NCI-H774 (cell line): Measurements from ENCODE around the gene FBP1.
A peak's percentile ranks its signal among the peaks of the same experiment; 100 is the strongest.
"Not testable (repeated sequence)": the region's sequence is repeated elsewhere in the genome, so short reads cannot be mapped to it uniquely, and the experiment has no call there.

Experiments used
- DNase-seq: peaks from one replicate; lab custom pipeline; 2025; lab: John Stamatoyannopoulos, UW

The FBP1 gene

DNA sequence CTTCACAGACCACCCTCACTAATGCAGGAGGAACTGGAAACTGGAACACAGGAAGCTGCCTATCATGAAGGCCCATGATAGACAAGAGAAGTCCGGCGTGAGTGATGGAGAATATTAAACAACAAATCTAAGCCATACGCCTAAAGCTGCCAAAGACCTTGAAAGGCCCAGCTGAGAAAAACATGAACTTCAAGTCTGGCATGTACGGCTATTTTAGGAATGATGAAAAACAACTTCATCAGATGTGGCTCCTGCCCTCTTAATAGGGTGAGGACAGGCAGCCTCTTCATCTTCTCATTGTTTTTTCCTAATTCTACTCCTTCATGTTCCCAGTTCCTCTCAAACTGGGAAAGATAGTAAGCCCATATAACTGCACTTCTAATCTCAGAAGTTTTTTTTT lies 20.3 kb downstream of the FBP1 start:
- DNase-seq, result no peak

GRCh38 chr9:94613003-94613402 lies 26.3 kb downstream of the FBP1 start:
- DNase-seq, result no peak

GRCh38 chr9:94612071-94612470 lies 27.2 kb downstream of the FBP1 start:
- DNase-seq, result no peak

- DNase-seq, result no peak
Measured at GRCh38 chr9:94611638-94612068, 27.7 kb downstream of the FBP1 start.

- no peak for DNase-seq
Measured at GRCh38 chr9:94610181-94610606, 29.1 kb downstream of the FBP1 start.

DNA sequence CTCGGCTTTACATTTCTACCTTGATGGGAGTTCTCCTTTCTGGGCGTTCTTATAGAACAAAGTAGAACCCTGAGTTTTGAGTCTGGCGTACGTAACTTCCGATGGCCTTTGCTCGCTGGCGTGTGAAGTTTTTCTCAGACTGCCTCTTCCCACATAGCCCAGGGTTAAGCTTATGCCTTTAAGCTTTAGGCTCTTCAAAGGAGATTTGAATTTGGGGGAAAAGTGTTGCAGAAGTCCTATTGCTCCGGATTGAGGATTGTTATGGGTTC lies 32.0 kb downstream of the FBP1 start:
- no peak for DNase-seq

DNA sequence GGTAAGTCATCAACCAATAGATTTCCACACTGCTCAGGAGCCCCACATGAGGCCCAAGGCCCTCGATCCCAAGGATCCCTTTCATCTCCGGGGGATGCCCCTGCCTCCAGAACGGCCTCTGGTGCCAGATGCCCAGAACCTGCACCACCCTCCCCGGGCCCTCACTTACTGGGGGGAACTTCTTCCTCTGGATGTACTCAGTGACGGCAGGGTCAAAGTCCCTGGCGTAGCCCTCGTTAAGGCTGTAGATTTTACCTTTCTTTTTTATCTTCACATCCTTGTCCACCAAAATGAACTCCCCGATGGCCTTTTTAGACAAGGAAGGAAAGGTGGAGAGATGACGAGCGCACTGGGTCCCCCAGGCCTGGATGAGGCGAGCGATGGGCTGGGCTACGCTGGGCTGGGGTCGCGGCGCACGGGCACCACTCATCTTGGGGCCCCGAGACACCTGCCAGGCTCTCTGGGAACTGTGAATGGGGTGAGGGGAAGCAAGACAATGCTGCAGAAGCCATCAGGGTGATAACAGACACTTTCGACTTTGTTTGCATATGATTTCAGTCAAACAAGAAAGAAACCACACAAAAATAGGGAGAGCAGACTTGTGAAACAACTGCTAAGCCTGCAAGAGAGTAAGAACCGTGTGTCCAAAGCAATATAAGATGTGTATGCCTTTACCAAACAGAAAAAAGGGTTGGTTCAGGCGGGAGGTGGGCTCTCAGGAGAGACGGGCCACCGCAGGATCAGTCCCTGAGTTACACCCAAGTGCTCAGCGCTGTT lies 32.5 kb downstream of the FBP1 start:
- no peak for DNase-seq

GRCh38 chr9:94603259-94604160 lies 35.8 kb downstream of the FBP1 start:
- peak; percentile 44 for DNase-seq

DNA sequence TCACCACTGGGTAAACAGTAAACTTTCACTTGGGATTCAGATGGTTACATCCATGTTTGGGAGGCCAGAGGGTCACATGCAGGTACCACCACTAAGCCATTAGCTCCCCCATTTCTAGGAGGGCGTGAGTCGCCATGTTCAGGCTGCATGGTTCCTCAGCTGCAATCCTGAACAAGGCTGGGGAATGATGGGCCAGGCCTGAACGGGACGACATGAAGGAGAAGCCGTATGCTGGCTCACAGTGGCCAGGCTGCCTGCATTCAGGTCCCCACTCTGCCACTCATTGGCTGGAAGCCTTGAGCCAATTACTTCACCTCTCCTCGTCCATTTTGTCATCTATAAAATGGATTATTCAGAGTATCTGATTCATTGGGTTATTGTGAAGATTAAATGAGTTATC lies 36.7 kb downstream of the FBP1 start:
- DNase-seq, result no peak

DNA sequence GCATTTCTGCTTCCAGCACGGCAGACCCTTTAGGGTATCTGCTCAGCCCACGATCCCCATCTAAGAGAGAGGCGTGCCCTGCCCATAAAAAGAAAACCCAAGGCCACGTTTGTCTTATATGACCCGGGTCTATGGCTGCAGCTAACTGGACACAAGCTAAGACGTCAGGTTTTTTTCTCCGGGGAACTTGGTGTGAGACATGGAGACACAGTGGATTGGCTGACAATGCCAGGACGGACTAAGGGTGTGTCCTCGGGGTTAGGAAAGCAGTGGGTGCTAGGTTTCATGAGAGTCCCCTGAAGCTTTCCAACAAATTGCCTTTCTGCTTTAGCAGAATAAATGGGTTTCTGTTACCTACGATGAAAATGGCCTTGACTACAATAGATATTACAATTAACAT lies 38.6 kb downstream of the FBP1 start:
- DNase-seq, result no peak

GRCh38 chr9:94600258-94600657 lies 39.1 kb downstream of the FBP1 start:
- no peak for DNase-seq

DNA sequence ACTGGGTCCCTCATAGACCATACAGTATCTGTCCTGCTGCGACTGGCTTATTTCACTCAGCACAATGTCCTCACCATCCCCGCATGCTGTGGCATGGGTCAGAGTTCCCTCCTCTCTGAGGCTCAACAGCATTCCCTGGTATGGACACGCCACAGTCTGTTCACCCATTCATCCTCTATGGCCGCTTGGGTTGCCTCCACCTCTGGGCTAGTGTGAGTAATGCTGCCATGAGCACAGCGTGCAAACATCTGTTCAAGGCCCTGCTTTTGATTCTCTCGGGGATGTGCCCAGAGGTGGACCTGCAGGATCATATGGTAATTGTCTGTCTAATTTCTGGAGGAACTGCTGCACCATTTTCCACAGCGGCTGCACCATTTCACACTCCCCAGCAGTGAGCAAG lies 40.2 kb downstream of the FBP1 start:
- DNase-seq, result no peak

DNA sequence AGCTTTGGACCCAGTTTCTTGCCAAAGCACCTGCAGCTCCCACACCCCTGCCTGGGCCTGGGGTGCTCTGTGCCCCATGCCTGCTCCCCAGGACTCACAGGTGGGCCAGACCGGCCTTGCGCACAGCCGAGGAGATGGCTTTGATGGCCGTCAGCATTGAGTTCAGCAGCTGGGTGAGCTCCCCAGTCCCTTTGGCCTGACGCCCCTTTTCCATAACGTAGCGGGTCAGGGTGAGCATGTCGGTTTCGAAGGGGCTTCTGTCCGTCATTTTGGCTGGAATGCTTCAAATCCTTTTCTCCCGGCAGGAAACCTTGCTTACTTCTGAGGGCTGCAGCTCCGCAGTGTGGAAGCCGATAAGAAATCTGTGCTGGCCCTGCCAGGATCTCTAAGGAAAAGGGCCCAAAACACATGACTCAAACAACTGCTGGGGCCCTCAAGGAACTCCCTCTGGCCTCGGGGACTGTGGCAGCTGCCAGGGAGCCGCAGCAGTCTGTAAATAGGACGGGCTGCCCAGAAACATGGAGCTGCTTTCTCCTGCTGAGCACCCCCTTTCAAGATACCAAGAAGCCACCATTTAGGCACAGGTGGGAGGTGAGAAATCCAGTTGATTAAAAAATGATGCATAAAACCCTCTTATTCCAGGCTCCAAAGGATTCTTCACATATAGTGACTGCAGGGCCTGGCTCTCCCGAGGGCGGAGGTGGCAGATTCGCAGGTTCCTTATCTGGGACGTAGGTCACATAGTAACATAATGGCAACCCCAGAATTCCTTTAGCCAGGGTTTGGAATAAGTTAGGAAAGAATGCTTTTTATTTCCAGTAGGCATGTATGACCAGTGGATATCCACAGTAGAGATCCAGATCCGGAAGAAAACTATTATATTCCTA lies 45.6 kb downstream of the FBP1 start, which contains the start of gene FBP2:
TSS of gene FBP2 (minus strand) at position 366 of the 887 bp plus-strand sequence. CDS start at position 268, 98 bp downstream.
- no peak for DNase-seq

DNA sequence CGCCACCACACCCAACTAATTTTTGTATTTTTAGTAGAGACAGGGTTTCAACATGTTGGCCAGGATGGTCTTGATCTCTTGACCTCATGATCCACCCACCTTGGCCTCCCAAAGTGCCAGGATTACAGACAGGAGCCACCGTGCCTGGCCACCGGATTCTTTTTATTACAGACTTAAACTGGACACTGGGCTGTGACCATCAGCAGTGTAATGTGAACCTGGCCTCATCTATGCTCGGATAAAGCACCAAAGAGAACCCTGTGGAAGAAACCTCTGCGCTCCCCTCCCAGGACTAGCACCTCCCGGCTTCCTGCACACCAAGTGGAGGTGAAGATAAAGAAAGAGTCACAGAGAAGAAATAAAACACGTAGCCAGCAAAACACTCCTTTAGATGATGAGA lies 46.6 kb downstream of the FBP1 start:
- DNase-seq, result not testable (repeated sequence)

GRCh38 chr9:94591876-94592275 lies 47.4 kb downstream of the FBP1 start:
- no peak for DNase-seq

DNA sequence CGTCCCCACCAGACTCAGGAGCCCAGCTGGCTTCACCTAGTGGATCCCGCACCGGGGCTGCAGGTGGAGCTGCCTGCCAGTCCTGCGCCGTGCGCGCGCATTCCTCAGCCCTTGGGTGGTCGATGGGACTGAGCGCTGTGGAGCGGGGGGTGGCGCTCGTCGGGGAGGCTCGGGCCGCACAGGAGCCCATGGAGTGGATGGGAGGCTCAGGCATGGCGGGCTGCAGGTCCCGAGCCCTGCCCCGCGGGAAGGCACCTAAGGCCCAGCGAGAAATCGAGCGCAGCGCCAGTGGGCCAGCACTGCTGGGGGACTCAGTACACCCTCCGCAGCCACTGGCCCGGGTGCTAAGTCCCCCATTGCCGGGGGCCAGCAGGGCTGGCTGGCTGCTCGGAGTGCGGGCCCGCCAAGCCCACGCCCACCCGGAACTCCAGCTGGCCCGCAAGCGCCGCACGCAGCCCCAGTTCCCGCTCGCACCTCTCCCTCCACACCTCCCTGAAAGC lies 48.2 kb downstream of the FBP1 start:
- not testable (repeated sequence) for DNase-seq

DNA sequence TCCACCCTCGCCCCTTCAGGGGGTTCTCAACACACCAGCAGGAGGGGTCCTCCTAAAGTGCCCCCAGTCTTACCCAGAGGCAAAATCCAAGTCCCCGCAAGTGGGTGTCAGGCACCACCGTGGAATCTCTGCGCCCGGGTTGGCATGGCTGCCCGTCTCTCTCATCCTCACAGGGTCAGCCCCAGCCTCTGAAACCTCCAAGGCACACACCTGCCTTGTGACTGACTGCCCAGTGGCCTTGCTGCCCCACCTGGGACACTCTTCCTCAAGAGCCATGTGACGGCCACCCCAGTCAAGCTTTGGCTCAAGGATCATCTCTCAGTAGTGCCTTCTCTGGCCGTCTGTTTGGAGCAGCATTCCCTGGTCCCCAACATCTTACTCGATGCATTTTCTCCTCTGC lies 50.6 kb downstream of the FBP1 start:
- no peak for DNase-seq

DNA sequence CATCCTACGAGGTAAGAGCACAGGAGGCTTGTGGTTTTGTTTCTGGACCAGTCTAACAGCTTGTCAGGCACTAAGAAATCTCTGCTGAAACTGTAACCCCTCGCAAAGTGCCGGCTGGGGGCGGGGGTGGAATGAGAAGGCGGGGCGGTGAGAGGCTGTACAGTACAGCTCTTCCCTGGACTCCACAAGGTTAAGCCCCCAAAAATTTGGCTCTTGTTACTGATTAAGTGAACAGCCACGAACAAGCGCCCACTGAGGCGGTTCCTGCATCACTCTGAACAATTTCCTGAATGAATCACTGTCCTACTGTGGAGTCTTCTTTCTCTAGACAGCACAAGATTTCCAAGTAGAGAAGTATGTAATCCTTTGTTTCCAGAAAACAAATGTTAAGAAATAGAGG lies 52.5 kb downstream of the FBP1 start:
- no peak for DNase-seq

DNA sequence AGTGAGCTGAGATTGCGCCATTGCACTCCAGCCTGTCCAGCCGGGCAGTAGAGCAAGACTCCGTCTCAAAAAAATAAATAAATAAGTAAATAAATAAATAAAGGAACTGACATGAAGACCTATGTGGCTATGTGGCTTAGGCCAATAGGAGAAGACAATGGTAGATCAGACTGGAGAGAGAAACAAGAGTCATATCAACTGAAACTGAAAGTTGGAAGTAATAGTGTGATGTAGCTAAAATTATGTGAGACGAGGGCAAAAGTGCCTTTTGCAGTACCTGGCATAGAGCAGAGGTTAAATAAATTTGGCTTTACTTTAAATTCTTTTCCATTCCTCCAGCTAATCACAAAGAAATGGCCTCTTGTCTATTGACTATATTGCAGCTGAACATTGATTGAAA lies 53.0 kb downstream of the FBP1 start:
- no peak for DNase-seq

DNA sequence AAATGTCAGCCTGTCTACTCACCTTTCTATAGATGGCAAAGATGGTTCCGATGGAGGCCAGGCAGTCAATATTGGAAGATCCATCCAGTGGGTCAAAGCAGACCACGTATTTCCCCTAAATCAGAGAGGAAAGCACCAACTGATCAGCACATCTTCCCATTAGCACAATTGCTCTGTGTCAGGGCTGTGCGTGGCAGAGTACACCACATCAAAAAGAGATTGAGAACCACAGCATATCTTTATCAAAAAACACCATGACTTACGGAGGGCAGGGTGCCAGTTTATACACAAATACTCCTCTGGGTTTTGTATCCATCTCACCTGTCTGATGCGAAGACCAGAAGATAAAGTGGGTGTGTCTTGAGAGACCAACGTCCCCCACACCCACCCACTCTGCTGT lies 54.8 kb downstream of the FBP1 start:
- no peak for DNase-seq

DNA sequence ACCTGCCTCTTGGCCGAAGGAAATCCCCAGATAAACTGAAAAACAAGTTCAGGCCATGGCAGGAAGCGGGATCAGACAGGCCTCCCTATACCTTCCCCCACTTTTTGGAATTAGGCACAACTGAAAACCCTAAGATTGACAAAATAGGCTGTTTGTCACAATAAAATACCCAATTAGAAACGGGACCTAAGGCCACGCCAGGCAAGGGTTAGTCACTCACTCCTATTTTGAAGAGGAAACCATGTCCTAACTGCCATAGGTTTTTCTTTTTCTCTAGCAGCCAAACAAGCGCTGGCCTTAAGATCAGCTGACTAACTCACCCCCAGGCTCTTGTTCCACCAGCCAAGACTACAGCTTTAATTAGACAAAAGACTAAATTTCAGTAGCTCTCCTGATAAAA lies 57.6 kb downstream of the FBP1 start:
- no peak for DNase-seq

DNA sequence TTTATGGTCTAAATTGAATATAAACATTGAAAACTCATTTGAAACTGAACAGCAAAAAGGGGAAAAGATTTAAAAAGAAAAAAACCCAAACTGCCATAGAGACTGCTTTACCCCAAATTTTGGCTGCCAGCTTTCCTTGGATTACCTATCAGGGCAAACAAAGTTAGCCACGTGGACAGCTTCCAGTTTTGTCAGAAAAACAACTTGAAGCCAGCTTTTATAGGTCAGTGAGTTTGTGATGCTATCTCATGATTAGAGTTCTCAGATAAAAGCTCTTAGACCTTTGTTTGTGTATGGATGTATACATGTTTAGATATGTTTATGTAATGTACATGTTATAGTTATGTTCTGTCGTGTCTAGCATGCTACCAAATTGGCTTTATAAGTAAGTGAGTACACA lies 61.7 kb downstream of the FBP1 start:
- no peak for DNase-seq
